GM18951 (cell line): ENCODE data around the gene DST.

Experiments
- POLR2A ChIP-seq: IDR thresholded peaks from 4 replicates; pipeline ENCODE4 v1.6.1; 2011; ENCODE audit warnings: mild to moderate bottlenecking; ENCODE audit not compliant: insufficient read length, insufficient read depth; ENCODE audit errors: extremely low read depth
- in situ Hi-C: fragments of 300-500 bp; cut with MboI; formaldehyde crosslinking; loops from one replicate; pipeline ENCODE4 v1.12.0; 2022; ENCODE audit warnings: low sequenced_read_pairs, mixed read lengths, inconsistent platforms; ENCODE audit not compliant: unreplicated experiment

DST gene

DNA sequence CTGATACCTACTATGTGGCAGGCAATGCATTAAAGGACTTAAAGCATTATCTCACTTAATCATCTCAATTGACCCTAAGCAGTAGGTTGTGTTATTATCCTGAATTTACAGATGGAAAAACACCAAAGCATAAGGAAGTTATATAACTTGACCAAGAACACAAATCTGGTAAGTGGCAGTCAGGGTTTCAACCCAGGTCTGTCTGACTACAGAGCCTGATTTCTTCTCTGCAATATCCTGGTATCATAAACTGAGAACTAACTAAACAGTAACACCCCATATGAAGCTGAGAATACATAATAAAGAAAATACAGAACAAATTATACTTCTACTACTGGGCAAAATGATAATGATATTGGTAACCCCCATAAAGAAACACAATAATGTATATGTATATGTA is 13.8 kb upstream of the DST start:
- in situ Hi-C loops = no loop called here
- TF ChIP-seq POLR2A = no peak

DNA sequence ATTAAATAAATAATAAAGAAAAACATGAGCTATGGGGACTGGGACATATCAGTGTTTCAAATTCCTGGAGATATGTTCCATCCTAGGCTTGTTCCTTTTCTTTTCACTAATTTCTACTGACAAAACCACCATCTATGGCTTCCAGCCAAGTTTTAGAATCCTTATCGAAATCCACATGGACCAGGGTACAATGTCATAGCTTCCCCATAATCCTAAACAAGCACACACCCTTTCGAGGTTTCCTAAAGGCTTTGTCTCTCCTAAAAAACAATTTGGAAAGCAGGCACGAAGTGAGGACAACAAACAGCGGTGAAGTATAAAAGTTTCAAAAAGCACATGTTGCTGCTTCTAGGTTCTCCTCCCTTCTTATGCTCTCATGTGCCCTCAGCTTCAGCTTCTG is 13.3 kb upstream of the DST start:
- TF ChIP-seq POLR2A = no peak
- in situ Hi-C loops = no loop called here

DNA sequence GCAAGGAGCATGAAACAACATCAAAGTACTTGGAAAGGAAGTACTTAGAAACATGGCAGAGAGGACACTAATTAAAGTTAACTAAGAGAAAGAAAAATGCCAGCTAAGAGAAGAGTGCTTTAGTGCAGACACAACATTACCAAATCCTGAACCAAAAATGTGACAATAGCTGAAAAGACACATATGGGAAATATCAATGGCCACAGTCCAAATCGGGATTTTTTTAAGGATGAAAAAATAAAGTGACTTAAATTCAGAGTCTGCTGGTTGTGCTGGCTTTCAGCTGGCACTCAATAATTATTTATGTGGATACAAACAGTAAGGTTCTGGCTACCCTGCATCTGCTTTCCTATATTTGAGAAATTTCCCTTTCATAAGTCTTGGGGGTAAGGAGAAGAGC is 12.6 kb upstream of the DST start:
- TF ChIP-seq POLR2A = no peak
- in situ Hi-C loops = no loop called here

DNA sequence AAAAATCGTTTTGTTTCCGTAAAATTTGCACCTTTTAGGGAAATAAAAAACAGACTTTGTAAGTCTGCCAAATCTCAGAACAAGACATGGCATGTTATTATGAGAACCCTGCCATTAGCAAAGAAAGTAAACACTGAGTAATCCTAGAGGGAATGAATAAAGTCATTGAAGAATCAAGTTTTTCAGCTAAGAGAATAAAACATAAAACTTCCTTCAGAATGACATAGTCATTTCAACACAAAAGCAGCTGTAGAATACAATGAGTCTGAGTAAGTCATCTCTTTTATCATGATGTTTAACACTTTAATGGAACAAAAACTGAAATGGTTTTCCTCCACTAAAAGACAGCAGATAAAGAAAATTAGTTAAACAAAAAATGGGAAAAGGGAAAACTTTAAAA is 10.3 kb upstream of the DST start:
- in situ Hi-C loops = no loop called here
- no peak for TF ChIP-seq POLR2A

DNA sequence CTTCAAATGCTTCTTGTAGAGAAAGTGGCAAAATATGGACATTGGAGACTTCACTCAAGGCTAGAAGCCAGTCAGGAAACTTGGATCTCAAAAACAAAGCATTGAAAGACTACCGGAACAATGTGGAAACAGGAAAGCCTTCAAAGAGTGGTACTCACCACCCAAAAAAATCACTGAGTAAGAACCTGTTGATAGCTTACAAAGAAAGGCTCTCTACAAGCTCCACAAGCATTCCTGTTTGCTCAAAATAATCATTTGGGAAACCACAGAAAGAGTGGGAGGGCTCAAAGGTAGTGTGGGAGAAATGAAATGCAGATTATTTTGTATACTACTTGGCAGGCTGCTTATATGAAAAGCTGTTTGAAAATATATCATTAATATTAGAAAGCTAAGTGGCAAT is 9.5 kb upstream of the DST start:
- TF ChIP-seq POLR2A = no peak
- in situ Hi-C loops = no loop called here

DNA sequence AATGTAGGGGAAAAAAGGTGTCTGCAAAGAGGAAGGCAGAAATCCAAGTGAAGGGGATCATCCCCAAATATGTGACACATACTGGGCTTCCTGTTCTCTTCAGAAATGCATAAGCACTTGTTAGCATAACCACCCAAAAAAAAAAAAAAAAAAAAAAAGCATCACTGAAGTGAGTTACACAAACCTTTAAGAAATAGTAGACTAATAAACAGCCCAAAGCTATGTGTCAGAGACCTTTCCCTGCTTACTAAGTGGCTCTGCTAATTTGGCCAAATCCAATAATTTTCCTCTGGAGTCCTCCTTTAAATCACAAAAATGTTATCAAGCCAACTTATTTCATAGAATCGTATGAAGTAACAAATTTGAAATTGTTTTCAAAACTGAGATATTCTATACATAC is 7.5 kb upstream of the DST start:
- in situ Hi-C loops = no loop called here
- TF ChIP-seq POLR2A = no peak

DNA sequence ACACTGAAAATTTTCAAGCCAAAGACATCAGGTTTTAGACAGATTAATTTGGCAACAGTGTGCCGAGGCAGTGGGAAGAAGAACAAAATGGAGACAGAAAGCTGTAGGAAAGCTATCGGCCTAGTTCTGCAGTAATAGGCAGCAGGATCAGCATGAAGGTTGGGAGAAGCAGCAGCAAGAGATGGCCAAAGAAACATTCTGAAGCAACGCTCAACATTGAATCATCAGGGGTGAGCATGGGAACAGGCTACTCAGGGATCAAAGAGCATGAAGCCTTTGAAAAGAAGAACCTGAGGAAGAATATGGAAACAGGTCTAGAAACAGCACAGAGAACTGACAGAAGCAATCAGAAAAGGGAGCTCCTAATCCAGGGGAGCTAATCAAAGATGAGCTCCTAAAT is 7.1 kb upstream of the DST start:
- in situ Hi-C loops = loop anchor here (10.0 kb wide), 1 partner anchor 195 kb away; no protein-coding TSS in a partner anchor
- TF ChIP-seq POLR2A = no peak

DNA sequence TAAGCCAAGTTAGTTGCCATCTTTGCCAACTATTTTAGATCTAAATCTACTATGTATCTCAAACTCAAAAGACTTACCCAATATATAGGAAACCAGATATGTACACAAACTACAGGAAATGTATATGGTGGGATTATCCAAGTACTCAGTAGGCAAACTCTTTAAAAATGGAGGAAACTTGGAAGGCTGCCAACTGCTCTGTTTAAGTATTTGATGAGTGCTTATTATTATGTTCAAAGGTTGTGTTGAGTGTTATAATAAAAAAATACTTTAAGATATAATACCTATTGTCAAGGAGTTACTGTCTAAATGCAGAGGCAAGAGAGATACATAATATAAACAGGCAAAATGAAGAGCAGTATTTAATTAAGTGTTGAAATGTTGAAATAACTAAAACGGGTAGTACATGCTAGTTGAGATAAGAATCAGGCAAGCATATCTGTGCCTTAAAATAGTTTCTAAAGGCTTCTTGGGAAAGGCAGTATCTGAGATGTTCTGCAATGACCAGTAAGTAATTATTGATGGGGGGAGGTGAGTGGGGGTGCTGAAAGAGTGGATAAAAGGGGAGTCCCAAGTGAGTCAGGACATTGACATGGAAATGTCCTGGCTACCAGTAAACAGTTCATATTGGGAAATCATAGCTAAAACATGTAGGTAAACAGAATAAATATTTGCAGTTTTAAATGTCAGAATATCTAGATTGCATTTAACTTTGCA is 6.5 kb upstream of the DST start:
- in situ Hi-C loops = loop anchor here (10.0 kb wide), 1 partner anchor 196 kb away; no protein-coding TSS in a partner anchor
- TF ChIP-seq POLR2A = no peak

DNA sequence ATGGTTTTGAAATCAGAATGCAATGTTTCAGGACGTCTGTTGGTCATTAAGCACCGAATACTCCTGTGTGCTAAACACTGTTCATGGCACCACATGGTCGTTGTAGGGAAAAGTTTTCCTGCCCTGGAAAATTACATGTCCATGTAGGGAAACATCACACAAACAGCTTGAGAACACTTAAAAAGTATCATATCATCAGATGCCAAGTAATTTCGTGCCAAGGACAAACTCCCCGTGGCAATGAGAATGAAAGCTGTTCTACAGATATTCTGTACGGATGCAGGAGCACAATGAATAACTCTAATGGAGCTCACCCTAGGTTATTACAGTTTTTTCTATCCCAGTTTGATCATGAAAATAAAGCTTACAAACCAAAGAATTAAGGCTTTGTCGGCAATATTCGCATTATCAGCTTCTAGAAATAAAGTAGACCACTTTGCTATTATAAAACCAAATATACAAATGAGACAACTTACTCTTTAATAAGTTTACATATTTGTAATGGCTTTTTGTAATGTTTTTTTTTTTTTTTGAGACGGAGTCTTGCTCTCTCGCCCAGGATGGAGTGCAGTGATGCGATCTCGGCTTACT is 4.6 kb upstream of the DST start:
- in situ Hi-C loops = loop anchor here (10.0 kb wide), 1 partner anchor 198 kb away; no protein-coding TSS in a partner anchor
- TF ChIP-seq POLR2A = no peak

DNA sequence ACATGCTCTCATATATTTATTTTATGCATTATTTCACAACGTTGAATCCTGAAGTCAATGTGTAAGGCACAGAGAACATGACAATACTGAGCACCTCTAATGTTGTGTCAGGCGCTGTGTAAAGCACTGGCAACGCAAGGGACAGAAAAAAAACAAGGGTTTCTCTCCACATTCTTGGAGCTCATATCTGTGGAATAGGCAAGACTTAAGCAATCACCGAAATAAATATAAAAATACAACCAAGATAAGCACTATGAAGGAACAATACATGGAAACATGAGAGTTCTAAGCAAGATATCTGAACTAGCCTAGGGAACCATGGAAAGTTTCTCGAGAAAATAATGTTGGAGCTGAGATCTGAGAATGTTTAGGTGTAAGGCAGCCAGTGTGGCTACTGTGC is 1.7 kb upstream of the DST start:
- TF ChIP-seq POLR2A = no peak
- in situ Hi-C loops = loop anchor here (10.0 kb wide), 1 partner anchor 200 kb away; no protein-coding TSS in a partner anchor

DNA sequence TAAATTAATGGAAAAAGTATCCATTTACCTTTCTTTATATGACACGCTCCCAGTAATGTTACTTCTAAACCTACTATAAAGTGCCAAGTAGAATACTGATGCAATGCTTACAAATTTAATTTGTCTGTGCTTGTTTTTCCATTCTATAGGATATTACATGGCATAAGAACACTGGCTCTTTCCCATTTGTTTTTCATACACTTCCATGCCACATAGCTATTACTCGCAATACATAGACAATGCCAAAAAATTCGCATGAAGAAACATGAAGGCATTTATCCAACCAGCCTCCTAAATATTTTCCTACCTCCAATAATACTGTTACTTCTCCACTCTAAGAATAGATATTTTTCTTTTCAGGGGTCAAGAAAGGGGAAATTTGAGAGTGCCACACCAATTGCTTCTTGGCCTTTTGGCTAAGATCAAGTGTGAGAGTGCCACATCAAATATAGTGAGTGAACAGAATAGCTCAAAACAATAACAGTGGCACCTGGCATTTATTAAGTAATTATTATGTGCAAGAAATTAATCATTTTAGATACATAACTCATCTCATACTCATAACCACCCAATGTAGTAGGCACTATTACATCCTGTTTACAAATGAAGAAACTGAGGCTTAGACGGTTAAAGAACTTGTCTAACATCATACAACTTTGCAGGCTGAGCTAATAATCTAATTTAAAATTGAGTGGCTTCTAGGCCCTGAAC is 845 bp upstream of the DST start:
- in situ Hi-C loops = loop anchor here (10.0 kb wide), 1 partner anchor 201 kb away; no protein-coding TSS in a partner anchor
- no peak for TF ChIP-seq POLR2A

DNA sequence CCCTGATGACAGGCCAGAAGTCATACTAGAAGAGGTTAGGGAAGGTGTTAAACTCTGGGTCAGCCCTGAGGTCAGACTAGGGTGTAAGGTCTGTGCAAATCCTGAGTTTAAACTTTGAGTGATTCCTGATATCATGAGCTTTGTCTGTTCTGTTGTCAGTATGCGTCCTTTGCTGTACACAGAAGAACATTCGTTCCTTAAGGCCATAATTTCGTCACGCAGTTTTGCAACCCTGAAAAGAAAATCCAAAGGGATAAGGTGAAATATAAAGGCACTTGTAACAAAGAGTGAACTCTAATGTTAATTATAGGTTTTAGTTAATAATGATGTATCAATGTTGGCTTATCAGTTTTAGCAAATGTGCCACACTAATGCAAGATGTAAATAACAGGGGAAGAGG is 2.3 kb downstream of the DST start:
- in situ Hi-C loops = loop anchor here (10.0 kb wide), 1 partner anchor 204 kb away; no protein-coding TSS in a partner anchor

DNA sequence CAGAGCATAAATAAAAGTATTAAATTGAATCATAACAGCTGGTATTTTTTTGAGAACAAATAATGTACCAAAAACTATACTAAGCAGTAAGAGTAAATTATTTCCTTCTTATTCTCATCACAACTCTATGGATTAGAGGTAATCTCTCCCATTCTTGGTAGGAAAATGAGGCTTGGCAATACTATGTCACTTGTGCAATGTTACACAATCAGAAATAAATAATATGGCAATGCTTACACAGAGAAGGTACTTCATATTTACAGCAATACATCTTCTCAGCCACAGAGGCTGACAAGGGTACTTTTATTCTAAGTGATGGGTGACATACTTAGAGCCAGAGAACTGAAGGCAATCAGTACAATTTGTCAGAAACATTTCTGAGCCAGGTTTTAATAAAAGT is 3.9 kb downstream of the DST start:
- in situ Hi-C loops = loop anchor here (10.0 kb wide), 1 partner anchor 226 kb away; no protein-coding TSS in a partner anchor

More for the DNA sequence above, 2.3 kb downstream of the DST start:
- no peak for TF ChIP-seq POLR2A

More for the DNA sequence above, 3.9 kb downstream of the DST start:
- no peak for TF ChIP-seq POLR2A
